ENCODE measurements around the gene DYNC1LI1.
"Not testable (repeated sequence)": the region's sequence is repeated elsewhere in the genome, so short reads cannot be mapped to it uniquely, and the experiment has no call there.

The DYNC1LI1 gene

GRCh38 chr3:32578669-32579068 lies 8.0 kb upstream of the DYNC1LI1 start:
- DNase-seq, result not testable (repeated sequence)

DNA sequence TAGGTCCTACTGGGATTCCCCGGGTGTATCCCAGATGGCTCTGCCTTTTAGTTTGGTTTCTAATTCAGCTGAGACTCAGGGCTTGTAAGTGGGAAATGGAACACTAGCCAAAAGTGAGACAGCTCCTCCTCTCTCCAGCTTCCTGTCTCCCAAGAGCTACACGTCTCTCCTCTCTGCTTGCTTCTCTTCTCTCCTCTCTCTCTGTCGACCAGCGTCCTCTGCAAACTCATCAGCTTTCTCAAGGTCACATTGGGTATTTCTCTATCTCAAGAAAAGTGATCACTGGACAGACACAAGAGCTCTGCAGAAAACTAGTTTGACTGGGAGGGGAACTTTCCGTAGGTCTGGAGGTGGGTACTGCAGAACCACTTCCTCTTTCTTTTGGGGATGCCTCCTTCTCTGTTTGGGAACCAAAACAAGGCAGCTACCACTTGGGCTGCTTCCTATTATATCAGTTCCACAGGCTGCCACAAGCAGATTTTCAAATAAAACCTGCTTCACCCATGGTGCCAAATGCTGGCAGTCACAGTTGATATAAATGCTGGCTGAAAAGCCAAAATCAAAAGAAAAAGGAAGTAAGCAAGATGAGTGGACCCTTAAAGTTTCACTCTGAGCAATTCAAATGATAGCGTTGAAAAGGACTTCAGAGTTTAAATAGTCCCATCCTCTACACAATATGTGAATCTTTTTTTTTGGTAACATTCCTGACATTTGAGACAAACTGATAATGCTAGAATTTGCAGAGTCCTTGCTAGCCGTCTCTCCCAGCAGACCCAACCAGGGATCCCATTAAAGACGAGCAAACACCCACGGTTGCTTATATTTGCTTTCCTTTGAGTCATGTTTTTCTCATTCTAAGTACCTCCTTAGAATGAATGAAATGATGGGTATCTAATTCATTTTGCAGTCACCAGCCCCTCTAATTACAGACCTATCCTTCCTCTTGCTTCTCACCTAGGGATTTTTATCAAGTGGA lies 7.2 kb upstream of the DYNC1LI1 start:
- DNase-seq, result peak; percentile 51

GRCh38 chr3:32577174-32577573 lies 6.5 kb upstream of the DYNC1LI1 start:
- DNase-seq, result no peak

- no peak for DNase-seq
Observed at GRCh38 chr3:32575451-32576113, 4.9 kb upstream of the DYNC1LI1 start.

DNA sequence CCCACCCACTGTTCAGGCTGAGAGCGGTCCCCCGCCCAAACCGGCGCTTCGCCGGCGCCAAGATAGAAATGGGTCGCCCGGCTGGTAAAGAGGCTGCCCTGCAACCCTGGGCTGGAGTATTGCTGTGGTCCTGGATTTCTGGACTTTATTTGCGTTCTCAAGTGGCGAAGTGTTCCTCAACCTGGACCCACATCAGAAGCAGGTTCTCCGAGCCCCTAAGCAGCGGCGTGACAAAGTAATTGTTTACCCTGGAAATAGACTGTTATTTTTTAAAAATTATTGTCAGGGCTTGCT lies 481 bp upstream of the DYNC1LI1 start:
- DNase-seq, result peak; percentile 80

DNA sequence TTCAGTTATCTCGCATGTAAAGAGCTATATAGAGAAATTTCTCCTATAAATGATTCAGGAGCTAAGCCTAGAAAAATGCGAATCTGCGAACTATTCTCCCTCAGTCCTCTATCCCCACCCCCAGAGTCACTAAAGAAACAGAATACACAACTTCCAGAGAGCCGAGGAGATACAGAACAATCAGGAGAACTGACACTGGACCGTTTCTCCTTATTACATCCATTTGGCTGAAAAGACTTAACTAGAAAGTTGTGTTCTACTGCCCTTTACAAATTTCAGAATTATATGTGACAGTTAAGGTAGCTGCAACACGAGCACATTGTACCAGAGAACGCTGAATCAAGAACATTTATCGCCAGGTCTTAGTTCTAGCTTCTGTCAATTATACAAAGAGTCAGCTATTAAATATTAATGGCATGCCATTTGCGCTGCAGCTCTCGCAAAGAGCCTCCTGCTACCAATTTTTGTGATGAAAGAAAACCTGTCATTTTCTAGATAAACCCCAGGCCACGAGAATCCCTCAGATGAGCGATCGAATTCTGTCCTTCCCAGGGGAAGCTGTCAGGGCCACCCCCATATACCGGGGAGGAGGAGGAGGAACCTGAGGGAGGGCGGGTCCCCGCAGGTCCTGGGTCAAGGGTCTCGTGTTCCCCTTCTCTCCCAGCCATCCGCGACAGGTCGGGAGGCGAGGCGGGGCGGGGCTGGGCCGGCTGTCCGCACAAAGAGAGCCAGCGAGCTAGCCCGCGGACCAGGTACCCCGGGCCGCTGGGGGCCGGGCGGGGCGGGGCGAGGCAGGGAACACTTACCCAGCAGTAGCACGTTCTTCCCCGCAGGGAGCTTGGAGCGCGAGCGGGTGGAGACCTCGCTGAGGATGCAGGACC lies 878 bp downstream of the DYNC1LI1 start:
- peak; percentile 71 for DNase-seq

DNA sequence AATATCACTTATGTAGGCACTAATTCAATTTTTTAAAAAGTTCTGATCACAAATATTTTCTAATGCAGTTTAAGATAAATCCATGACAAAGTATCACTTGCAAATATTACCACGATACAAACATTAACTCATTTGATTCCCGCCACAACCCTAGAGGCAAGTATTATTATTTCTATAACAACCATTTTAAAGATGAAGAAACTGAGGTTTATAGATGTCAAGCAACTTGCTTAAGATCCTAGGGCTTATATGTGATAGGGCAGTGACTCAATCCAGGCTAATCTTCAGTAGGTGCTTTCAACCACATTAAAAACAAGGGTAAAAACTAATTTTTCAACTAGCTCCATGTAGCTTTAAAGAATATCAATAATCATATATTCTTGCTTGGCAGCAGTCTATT lies 1.7 kb downstream of the DYNC1LI1 start:
- no peak for DNase-seq

DNA sequence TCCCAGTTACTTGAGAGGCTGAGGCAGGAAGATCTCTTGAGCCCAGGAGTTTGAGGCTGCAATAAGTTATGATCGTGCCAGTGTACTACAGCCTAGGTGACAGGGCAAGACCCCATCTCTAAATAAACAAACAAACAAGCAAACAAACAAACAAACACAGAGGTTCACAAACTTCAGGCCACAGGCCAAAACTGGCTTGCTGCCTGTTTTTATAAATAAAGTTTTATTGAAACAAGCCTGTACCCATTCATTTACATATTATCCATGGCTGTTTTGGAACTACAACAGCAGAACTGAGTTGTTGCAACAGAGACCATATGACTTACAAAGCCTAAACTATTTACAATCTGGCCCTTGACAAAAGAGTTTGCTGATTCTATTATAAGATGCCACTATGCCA lies 6.5 kb downstream of the DYNC1LI1 start:
- no peak for DNase-seq

- no peak for DNase-seq
Observed at GRCh38 chr3:32562640-32563039, 8.0 kb downstream of the DYNC1LI1 start.

- DNase-seq, result peak; percentile 63
Observed at GRCh38 chr3:32557640-32558352, 12.9 kb downstream of the DYNC1LI1 start.

- DNase-seq, result no peak
Observed at GRCh38 chr3:32556332-32556731, 14.3 kb downstream of the DYNC1LI1 start.

GRCh38 chr3:32553973-32554372 lies 16.7 kb downstream of the DYNC1LI1 start:
- DNase-seq, result no peak

DNA sequence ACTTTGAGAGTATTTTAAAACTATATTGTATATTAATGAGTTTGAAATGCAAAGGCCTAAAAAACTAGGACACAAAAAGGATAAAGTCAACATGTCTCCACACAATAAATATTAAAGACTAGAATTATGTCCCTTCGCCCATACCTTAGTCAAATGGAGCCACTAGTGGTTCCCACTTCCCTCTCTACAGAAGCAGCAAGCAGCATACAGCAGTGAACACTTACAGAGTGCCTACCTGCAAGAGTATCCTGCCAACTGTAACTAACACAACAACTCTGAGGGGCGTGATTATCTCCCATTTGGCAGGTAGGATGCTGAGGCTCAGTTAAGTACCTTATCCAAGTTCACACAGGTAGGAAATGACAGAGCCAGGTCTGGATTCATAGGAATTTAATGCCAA lies 17.2 kb downstream of the DYNC1LI1 start:
- DNase-seq, result no peak

DNA sequence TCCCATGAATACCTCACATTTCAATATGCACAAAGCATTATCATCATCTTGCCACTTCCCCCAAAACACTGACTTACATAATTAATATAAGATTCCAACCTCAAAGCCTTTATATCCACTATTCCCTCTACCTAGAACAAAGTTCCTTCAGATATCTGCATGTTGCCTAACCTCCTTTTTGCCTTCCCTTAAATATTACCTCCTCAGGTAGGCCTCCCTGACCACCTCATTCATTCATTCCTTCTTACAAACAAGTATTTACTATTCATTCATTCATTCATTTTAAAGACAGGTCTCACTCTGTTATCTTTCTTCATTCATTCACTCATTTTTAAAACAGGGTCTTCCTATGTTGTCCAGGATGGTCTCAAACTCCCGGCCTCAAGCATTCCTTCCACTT lies 18.6 kb downstream of the DYNC1LI1 start:
- DNase-seq, result no peak

DNA sequence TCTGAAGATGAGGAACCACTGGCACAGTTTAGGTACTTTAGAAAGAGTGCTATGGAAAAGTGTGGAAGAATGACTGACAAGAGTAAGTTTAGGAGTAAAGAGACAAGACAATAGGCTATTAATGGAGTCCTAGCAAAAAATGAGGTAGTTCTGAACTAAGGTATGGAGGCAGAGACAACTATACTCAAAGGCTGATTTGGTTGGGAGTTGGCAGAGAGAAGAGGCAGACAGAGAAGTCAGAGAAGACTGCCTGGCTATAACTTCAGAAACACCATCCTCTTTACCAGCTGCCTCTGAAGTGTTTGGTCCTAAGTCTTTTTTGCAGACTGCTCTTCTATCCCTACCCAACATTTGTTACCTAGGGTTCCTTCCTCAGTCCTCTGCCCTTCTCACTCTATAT lies 19.2 kb downstream of the DYNC1LI1 start:
- DNase-seq, result no peak

GRCh38 chr3:32551087-32551486 lies 19.6 kb downstream of the DYNC1LI1 start:
- DNase-seq, result no peak

DNA sequence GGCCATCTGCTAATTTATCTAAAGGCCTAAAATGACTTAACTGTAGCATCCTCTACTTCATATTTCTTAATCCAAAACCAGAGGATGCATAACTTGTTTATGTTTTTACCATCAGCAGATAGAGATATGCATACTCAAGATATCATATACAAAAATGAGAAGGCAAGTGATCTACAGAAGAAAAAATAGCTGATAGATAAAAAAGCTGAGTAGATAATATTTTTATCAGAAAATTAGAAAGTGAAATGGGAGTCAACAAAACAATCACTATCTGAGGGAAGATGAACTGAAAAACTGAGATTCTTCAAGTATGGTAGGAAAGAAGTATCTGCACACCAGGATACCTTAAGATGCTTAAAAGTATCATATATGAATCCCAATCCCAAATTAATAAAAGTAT lies 25.4 kb downstream of the DYNC1LI1 start:
- no peak for DNase-seq

- DNase-seq, result no peak
Observed at GRCh38 chr3:32544894-32545293, 25.8 kb downstream of the DYNC1LI1 start.

- DNase-seq, result no peak
Observed at GRCh38 chr3:32542807-32543206, 27.9 kb downstream of the DYNC1LI1 start.

DNA sequence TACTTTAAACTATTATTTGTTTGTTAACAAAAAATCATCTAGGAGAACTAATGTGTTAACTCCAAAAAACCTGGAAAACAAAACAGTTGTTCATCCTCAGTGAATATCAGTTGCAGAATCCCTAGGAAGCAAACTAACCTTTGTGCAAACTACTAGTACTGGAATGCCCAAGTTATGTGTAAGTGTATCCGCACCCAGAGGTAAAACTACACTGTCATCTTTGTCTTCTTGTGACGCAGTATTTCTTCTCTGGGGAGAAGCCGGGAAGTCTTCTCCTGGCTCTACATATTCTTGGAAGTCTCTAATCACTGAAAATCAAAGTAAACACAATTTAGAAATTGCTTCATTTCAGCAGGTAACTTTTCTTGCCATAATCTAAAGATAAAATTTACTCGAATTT lies 29.8 kb downstream of the DYNC1LI1 start:
- DNase-seq, result no peak

- no peak for DNase-seq
Observed at GRCh38 chr3:32532434-32532833, 38.2 kb downstream of the DYNC1LI1 start.

- DNase-seq, result no peak
Observed at GRCh38 chr3:32531010-32531647, 39.5 kb downstream of the DYNC1LI1 start.

Data from NCI-H69 (cell line).